ENCODE measurements around the gene GIMAP7. TPM values are rescaled to one million over a fixed set of nuclear protein-coding genes. Genes with fewer than 3 reads are reported as not detected.

The GIMAP7 gene
- total RNA-seq = 10 to 100 TPM in 1 of 4 donors, 1 to 10 TPM in 2, under 1 TPM in 1; 1.00 to 11.9 (median 6.1) TPM

DNA sequence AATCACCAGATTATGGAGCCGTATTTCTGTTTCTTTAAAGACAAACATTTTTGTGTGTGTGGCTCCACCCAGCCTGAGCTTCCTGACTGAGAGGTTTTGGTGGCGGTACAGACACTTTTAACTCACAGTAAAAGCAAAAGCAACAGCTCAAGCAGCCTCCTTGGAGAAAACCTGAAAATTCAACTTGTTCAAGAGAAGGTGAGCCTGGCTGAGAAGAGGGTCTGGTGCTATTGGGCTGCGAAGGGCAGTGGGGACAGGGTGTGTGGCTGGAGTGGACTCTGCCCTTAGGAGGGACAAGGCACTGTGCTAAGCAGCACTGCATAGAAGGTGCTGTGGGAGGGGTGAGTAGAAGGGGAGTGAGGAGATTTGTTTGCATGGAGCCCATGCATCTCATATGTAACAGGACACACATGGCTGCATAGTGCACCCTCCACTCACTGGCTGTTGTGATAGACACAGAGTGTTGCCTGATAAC lies at the start of gene GIMAP7:
GIMAP7 (plus strand) TSS at position 125 of the 475 bp plus-strand sequence. CDS start 5,103 bp downstream, outside the sequence.
- intact Hi-C loops (cut with DNase I; ENCODE audit: low total_unique reads) = no loop called here
- H3K4me3 ChIP-seq = peak within 1 kb of the TSS in 3 of 4 donors; percentile 26 to 49 (median 27)
- peak; percentile 42 for DNase-seq

DNA sequence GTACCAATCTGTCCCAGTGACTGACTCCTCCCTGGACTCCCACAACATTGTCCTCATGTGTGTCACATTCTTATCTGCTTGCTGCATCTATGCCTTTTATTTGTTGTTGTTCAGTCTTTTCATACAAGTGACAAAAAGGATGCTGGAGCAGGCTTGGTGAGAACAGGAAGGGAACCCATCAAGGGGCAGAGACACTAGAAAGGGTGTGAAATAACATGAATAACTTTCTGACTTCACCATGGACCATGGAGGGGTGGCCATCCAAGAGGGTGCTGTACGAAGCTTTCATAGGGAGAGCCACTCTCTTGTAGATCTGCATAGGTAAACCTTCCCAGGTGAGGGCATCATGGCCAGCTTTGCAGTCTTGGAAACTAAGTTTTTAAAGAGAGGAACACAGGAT lies 49.7 kb upstream of the GIMAP7 start:
- no peak overlapping the region for H3K27ac ChIP-seq
- WGBS, 2 donors (ENCODE audit: low coverage in 1 of 2) = 93% methylated on average over 1 of the region's 1 CpG; no CpG with 5 or more reads in 1 of the 2 donors
- H3K4me1 ChIP-seq = no peaks in the 10 kb centered on the region
- no peak overlapping the region for H3K4me3 ChIP-seq
- H3K9me3 ChIP-seq = peaks cover 14 to 16% of the 10 kb centered on the region in 2 donors
- no peak for DNase-seq
- intact Hi-C loops (cut with DNase I; ENCODE audit: low total_unique reads) = no loop called here
- no peaks in the 10 kb centered on the region for H3K27me3 ChIP-seq
- in situ Hi-C loops (cut with MboI; ENCODE audit: low pct_ligation_motif_present in 1 of 4, low pct_unique_long_range_greater_than_20kb in 1 of 4, low sequenced_read_pairs in 3 of 4) = loop anchor here in 1 of 4 donors (25.0 kb wide), 1 partner anchor 272 kb away; the partner anchor contains the start of gene GIMAP5
- TF ChIP-seq POLR2AphosphoS5 (IDR thresholded peaks at IDR 0.05) (no peak), EP300 (IDR thresholded peaks at IDR 0.05; ENCODE audit: low read depth) (no peak), POLR2A (IDR thresholded peaks at IDR 0.05) (no peak)
- TF ChIP-seq, protein P1, sequence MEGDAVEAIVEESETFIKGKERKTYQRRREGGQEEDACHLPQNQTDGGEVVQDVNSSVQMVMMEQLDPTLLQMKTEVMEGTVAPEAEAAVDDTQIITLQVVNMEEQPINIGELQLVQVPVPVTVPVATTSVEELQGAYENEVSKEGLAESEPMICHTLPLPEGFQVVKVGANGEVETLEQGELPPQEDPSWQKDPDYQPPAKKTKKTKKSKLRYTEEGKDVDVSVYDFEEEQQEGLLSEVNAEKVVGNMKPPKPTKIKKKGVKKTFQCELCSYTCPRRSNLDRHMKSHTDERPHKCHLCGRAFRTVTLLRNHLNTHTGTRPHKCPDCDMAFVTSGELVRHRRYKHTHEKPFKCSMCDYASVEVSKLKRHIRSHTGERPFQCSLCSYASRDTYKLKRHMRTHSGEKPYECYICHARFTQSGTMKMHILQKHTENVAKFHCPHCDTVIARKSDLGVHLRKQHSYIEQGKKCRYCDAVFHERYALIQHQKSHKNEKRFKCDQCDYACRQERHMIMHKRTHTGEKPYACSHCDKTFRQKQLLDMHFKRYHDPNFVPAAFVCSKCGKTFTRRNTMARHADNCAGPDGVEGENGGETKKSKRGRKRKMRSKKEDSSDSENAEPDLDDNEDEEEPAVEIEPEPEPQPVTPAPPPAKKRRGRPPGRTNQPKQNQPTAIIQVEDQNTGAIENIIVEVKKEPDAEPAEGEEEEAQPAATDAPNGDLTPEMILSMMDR (IDR thresholded peaks at IDR 0.05) = no peak
- no peaks in the 10 kb centered on the region for H3K36me3 ChIP-seq

More for the DNA sequence above, at the start of gene GIMAP7:
- Histone ChIP-seq H3K4me1 (peaks cover 0 to 9% (median 0%) of the 10 kb centered on the region in 4 donors), H3K27me3 (no peaks in the 10 kb centered on the region), H3K9me3 (no peaks in the 10 kb centered on the region), H3K36me3 (no peaks in the 10 kb centered on the region), H3K27ac (peak within 1 kb of the TSS; percentile 46 to 74 (median 68))
- WGBS, 2 donors (ENCODE audit: low coverage in 1 of 2) = 17 to 21% methylated on average over 3 of the region's 3 CpGs
- TF ChIP-seq POLR2A (IDR thresholded peaks at IDR 0.05) = peak; percentile 61
- TF ChIP-seq POLR2AphosphoS5 (IDR thresholded peaks at IDR 0.05) = peak; percentile 9 to 55 (median 42)
- TF ChIP-seq, protein P1 (IDR thresholded peaks at IDR 0.05) = no peak
- in situ Hi-C loops (cut with MboI; ENCODE audit: low pct_ligation_motif_present in 1 of 4, low pct_unique_long_range_greater_than_20kb in 1 of 4, low sequenced_read_pairs in 3 of 4) = no loop called here

DNA sequence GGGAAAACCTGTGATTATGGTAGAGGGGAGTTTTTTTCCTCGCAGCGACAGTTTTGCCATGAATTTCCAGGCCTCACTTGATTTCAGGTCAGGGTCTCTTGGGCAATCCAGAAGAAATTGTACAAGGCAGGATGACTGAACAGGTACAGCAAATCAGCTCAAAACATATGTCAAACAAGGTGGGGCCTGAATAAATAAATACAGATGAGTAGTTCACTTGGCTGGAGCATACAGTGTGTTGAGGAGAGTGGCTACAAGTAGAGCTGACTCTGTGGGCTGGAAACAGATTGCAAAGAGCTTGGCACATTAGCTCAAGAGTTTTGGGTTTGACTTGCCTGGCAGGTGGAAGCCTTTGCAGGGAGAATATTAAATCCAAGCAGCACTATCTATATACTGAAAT lies 49.3 kb upstream of the GIMAP7 start:
- Histone ChIP-seq H3K36me3 (no peaks in the 10 kb centered on the region), H3K27me3 (no peaks in the 10 kb centered on the region), H3K4me3 (no peak overlapping the region), H3K27ac (no peak overlapping the region), H3K4me1 (no peaks in the 10 kb centered on the region), H3K9me3 (peaks cover 14 to 16% of the 10 kb centered on the region in 2 donors)
- whole genome bisulfite sequencing, 2 donors (ENCODE audit: low coverage in 1 of 2) = 89 to 100% methylated on average over 1 to 2 of the region's 2 CpGs
- intact Hi-C loops (cut with DNase I; ENCODE audit: low total_unique reads) (no loop called here), in situ Hi-C loops (cut with MboI; ENCODE audit: low pct_ligation_motif_present in 1 of 4, low pct_unique_long_range_greater_than_20kb in 1 of 4, low sequenced_read_pairs in 3 of 4) (loop anchor here in 1 of 4 donors (25.0 kb wide), 1 partner anchor 272 kb away; the partner anchor contains the start of gene GIMAP5)
- no peak for DNase-seq
- TF ChIP-seq, protein P1 (IDR thresholded peaks at IDR 0.05) = no peak

DNA sequence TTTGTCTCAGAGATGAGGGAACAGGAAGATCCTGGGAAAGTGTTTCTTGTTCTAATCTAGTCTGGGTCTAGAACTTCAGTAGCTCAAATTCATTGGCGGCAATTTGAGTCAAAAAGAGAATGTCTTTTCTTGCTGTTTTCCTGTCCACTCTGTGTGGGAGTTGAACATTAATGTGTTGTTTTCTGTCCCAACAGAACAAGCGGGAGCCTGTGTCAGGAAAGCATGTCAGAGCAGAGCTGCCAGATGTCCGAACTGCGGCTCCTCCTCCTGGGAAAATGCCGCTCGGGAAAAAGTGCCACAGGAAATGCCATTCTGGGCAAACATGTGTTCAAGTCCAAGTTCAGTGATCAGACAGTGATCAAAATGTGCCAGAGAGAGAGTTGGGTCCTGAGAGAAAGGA lies 48.2 kb upstream of the GIMAP7 start:
- DNase-seq = no peak
- TF ChIP-seq POLR2A (IDR thresholded peaks at IDR 0.05) = no peak
- TF ChIP-seq, protein P1 (IDR thresholded peaks at IDR 0.05) = no peak
- no peak for TF ChIP-seq EP300 (IDR thresholded peaks at IDR 0.05; ENCODE audit: low read depth)
- TF ChIP-seq POLR2AphosphoS5 (IDR thresholded peaks at IDR 0.05) = no peak
- H3K4me1 ChIP-seq = no peaks in the 10 kb centered on the region
- no peaks in the 10 kb centered on the region for H3K27me3 ChIP-seq
- in situ Hi-C loops (cut with MboI; ENCODE audit: low pct_ligation_motif_present in 1 of 4, low pct_unique_long_range_greater_than_20kb in 1 of 4, low sequenced_read_pairs in 3 of 4) = loop anchor here in 1 of 4 donors (25.0 kb wide), 1 partner anchor 271 kb away; the partner anchor contains the start of gene GIMAP5
- 86 to 90% methylated on average over 6 of the region's 6 CpGs for WGBS, 2 donors (ENCODE audit: low coverage in 1 of 2)
- H3K9me3 ChIP-seq = peaks cover 6 to 14% of the 10 kb centered on the region in 2 donors
- H3K4me3 ChIP-seq = no peak overlapping the region
- no peaks in the 10 kb centered on the region for H3K36me3 ChIP-seq
- intact Hi-C loops (cut with DNase I; ENCODE audit: low total_unique reads) = no loop called here
- no peak overlapping the region for H3K27ac ChIP-seq
